ENCODE data around the gene JPH2.
"Not testable (repeated sequence)": the region's sequence is repeated elsewhere in the genome, so short reads cannot be mapped to it uniquely, and the experiment has no call there.

JPH2 gene

GRCh38 chr20:44187054-44187771, at the start of gene JPH2:
Gene JPH2 (minus strand): TSS chr20:44187188. CDS start chr20:44186705, 483 bp downstream.
- Histone ChIP-seq H3K4me1 (peaks cover 49% of the 10 kb centered on the region), H4K20me1 (no peaks in the 10 kb centered on the region), H3K9ac (peak within 1 kb of the TSS; percentile 79), H3K4me2 (peak within 1 kb of the TSS; percentile 97), H3K9me3 (no peaks in the 10 kb centered on the region), H3K27ac (peak within 1 kb of the TSS; percentile 76), H3K4me3 (peak within 1 kb of the TSS; percentile 69), H3K36me3 (no peaks in the 10 kb centered on the region), H3K27me3 (no peaks in the 10 kb centered on the region)
- TF ChIP-seq Cebpa-rat (IDR thresholded peaks at IDR 0.05): no peak

GRCh38 chr20:44235702-44236101, 48.7 kb upstream of the JPH2 start:
- no peak for TF ChIP-seq Cebpa-rat (IDR thresholded peaks at IDR 0.05)
- Histone ChIP-seq H3K9me3 (no peaks in the 10 kb centered on the region), H3K9ac (no peak overlapping the region), H3K27ac (no peak overlapping the region), H3K36me3 (no peaks in the 10 kb centered on the region), H3K4me3 (no peak overlapping the region), H3K27me3 (no peaks in the 10 kb centered on the region), H3K4me1 (no peaks in the 10 kb centered on the region), H3K4me2 (no peak overlapping the region), H4K20me1 (no peaks in the 10 kb centered on the region)

- Histone ChIP-seq H3K27me3 (no peaks in the 10 kb centered on the region), H3K27ac (no peak overlapping the region), H3K9ac (no peak overlapping the region), H3K4me1 (no peaks in the 10 kb centered on the region), H3K4me3 (no peak overlapping the region), H3K36me3 (no peaks in the 10 kb centered on the region), H3K4me2 (no peak overlapping the region), H4K20me1 (no peaks in the 10 kb centered on the region), H3K9me3 (no peaks in the 10 kb centered on the region)
- TF ChIP-seq Cebpa-rat (IDR thresholded peaks at IDR 0.05): no peak
Measured at GRCh38 chr20:44234566-44235317, 47.8 kb upstream of the JPH2 start.

GRCh38 chr20:44233436-44234016, 46.5 kb upstream of the JPH2 start:
- H3K4me2 ChIP-seq: no peak overlapping the region
- no peak overlapping the region for H3K9ac ChIP-seq
- no peaks in the 10 kb centered on the region for H3K9me3 ChIP-seq
- no peaks in the 10 kb centered on the region for H3K27me3 ChIP-seq
- no peak overlapping the region for H3K27ac ChIP-seq
- H4K20me1 ChIP-seq: no peaks in the 10 kb centered on the region
- no peaks in the 10 kb centered on the region for H3K36me3 ChIP-seq
- TF ChIP-seq Cebpa-rat (IDR thresholded peaks at IDR 0.05): no peak
- no peaks in the 10 kb centered on the region for H3K4me1 ChIP-seq
- H3K4me3 ChIP-seq: no peak overlapping the region

- not testable (repeated sequence) for H3K27ac ChIP-seq, H3K27me3 ChIP-seq, H4K20me1 ChIP-seq, H3K4me1 ChIP-seq, H3K9ac ChIP-seq, H3K4me2 ChIP-seq, H3K9me3 ChIP-seq, H3K36me3 ChIP-seq, H3K4me3 ChIP-seq
Measured at GRCh38 chr20:44232469-44232856, 45.5 kb upstream of the JPH2 start.

GRCh38 chr20:44231713-44232468, 44.9 kb upstream of the JPH2 start:
- Histone ChIP-seq H3K4me2 (no peak overlapping the region), H3K36me3 (no peaks in the 10 kb centered on the region), H3K4me3 (no peak overlapping the region), H3K9ac (no peak overlapping the region), H3K27me3 (no peaks in the 10 kb centered on the region), H3K4me1 (no peaks in the 10 kb centered on the region), H4K20me1 (no peaks in the 10 kb centered on the region), H3K27ac (no peak overlapping the region), H3K9me3 (no peaks in the 10 kb centered on the region)
- TF ChIP-seq Cebpa-rat (IDR thresholded peaks at IDR 0.05): no peak

- TF ChIP-seq Cebpa-rat (IDR thresholded peaks at IDR 0.05): no peak
Measured at GRCh38 chr20:44231193-44231592, 44.2 kb upstream of the JPH2 start.

GRCh38 chr20:44228465-44229258, 41.7 kb upstream of the JPH2 start:
- Histone ChIP-seq H3K9me3 (no peaks in the 10 kb centered on the region), H3K4me3 (no peak overlapping the region), H4K20me1 (no peaks in the 10 kb centered on the region), H3K27ac (no peak overlapping the region), H3K27me3 (no peaks in the 10 kb centered on the region), H3K4me1 (peaks cover 4% of the 10 kb centered on the region; the same call in 1 of the 2 replicates), H3K4me2 (no peak overlapping the region), H3K9ac (no peak overlapping the region), H3K36me3 (no peaks in the 10 kb centered on the region)
- no peak for TF ChIP-seq Cebpa-rat (IDR thresholded peaks at IDR 0.05)

More at GRCh38 chr20:44231193-44231592, 44.2 kb upstream of the JPH2 start:
- no peaks in the 10 kb centered on the region for H3K36me3 ChIP-seq
- no peak overlapping the region for H3K9ac ChIP-seq
- H3K4me3 ChIP-seq: no peak overlapping the region
- no peaks in the 10 kb centered on the region for H4K20me1 ChIP-seq
- H3K4me2 ChIP-seq: no peak overlapping the region
- no peak overlapping the region for H3K27ac ChIP-seq
- no peaks in the 10 kb centered on the region for H3K9me3 ChIP-seq
- H3K4me1 ChIP-seq: peaks cover 1% of the 10 kb centered on the region; the same call in 1 of the 2 replicates
- H3K27me3 ChIP-seq: no peaks in the 10 kb centered on the region

- Histone ChIP-seq H3K9ac (no peak overlapping the region), H4K20me1 (peaks cover 7% of the 10 kb centered on the region; the same call in 1 of the 2 replicates), H3K27ac (no peak overlapping the region), H3K36me3 (no peaks in the 10 kb centered on the region), H3K27me3 (no peaks in the 10 kb centered on the region), H3K4me2 (no peak overlapping the region), H3K4me1 (peaks cover 4% of the 10 kb centered on the region; the same call in 1 of the 2 replicates), H3K9me3 (no peaks in the 10 kb centered on the region), H3K4me3 (no peak overlapping the region)
- no peak for TF ChIP-seq Cebpa-rat (IDR thresholded peaks at IDR 0.05)
Measured at GRCh38 chr20:44224637-44225036, 37.6 kb upstream of the JPH2 start.

Data from BLaER1 (cell line).